ENCODE measurements around the gene TTC28.

DNA sequence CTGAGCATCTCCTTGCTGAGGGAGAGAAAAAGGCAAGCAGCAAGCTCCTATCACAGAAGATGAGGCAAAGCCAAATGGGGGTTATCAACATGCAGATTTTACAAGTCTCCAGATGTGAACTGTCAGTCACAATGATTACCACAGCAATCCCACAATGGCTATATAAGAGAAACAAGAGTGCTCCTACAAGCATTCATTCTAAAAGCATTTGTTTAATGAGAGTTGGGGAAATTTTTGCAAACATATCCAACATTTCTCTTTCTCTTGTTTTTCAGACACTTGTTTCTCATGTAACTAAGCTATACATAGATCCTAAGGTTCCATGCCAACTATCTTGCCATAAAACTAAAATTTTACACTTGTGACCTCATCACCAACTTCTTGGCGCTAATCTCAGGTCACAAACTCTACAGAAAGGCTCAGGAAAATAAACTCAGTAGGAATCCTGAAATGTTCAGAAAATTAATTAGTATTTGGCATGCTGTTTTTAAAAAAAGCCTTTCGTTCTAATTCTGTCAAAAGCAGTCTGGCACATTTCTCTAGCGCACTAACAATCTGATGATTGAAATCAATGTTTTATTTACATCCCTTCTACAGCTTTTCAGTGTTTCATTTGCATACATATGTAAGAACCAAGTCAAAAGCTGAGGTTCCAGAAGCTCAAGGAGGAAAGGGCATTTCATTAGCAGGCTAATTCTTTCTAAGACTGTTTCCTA, 199.5 kb downstream of the TTC28 start:
- TF ChIP-seq, protein P1, sequence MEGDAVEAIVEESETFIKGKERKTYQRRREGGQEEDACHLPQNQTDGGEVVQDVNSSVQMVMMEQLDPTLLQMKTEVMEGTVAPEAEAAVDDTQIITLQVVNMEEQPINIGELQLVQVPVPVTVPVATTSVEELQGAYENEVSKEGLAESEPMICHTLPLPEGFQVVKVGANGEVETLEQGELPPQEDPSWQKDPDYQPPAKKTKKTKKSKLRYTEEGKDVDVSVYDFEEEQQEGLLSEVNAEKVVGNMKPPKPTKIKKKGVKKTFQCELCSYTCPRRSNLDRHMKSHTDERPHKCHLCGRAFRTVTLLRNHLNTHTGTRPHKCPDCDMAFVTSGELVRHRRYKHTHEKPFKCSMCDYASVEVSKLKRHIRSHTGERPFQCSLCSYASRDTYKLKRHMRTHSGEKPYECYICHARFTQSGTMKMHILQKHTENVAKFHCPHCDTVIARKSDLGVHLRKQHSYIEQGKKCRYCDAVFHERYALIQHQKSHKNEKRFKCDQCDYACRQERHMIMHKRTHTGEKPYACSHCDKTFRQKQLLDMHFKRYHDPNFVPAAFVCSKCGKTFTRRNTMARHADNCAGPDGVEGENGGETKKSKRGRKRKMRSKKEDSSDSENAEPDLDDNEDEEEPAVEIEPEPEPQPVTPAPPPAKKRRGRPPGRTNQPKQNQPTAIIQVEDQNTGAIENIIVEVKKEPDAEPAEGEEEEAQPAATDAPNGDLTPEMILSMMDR (conservative IDR thresholded peaks at IDR 0.05 in 1 of 2, IDR thresholded peaks at IDR 0.05 in 1 of 2; ENCODE audit: low read depth in 1 of 2, low read length in 2 of 2), result no peak
- no peak for TF ChIP-seq EZH2 (IDR thresholded peaks at IDR 0.05; ENCODE audit: low read length, missing control alignments)
